HG02610 (cell line): ENCODE measurements around the gene ZNF423.
"Not testable (repeated sequence)": the region's sequence is repeated elsewhere in the genome, so short reads cannot be mapped to it uniquely, and the experiment has no call there.

Experiments used
- ATAC-seq: cut with Tn5 transposase; IDR thresholded peaks from one replicate; pipeline ENCODE4 v1.9.1; 2021; ENCODE audit warnings: mild to moderate bottlenecking, moderate library complexity; ENCODE audit not compliant: unreplicated experiment

The ZNF423 gene

GRCh38 chr16:49700251-49701064 is 155.5 kb downstream of the ZNF423 start:
- no peak for ATAC-seq

GRCh38 chr16:49699841-49700175 is 156.1 kb downstream of the ZNF423 start:
- ATAC-seq = no peak

DNA sequence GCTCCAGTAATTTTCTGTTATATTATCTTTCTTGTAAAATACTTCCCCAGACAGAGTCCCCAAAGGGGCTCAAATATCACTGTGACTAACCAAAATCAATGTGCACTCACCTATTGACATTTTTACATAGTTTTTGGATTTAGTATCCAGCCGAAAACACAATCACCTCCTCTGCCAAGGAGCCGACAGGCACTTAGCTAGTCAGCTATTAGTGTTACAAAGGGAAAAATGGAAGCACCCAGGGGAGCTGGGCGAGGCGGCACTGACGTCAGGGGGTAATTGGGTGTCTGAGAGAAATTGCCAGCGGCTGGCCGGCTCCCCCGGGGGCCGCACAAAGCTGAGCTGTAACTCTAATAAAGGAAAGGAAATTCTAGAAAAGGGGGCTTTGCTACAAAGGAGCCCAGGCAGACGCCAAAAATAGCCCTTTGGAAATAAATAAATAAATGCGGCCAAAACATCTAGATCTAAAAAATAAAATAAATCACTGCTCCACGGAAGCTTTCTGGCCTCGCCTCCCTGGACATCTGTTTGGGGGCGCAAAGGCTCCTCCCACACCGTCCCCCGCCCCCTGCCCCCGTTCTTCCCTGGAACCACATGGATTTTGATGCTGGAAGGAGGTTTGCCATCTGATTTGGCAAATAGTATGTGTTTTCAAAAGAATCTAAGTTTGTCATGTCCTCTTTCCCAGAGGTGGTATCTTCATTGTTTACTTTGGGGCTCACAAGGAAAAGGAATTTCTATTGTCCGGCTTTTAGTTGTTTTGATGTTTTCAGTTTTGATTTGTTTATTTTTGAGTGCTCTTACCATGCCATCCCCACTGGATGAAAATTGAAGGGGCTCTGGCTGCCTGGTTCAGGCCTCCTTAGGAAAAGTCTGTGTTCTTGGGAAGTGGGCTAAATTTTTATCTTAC is 156.7 kb downstream of the ZNF423 start:
- ATAC-seq = no peak

DNA sequence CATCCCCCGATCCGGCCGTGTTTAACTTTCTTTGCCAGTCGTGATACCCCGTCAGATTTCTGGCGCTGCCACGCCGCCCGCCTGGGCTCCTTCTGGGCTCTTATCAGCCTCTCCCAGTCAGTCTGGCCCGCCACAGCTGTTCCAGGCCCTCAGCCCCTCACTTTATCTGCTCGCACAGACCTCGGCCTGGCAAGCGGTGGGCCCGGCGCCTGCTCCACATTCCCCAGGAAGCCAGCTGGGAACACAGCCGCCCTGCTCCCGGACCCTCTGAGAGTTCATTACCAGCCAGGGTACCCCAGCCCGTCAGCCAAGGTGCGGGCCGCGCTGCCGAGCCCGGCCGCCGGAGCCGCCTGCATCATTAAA is 157.5 kb downstream of the ZNF423 start:
- no peak for ATAC-seq

DNA sequence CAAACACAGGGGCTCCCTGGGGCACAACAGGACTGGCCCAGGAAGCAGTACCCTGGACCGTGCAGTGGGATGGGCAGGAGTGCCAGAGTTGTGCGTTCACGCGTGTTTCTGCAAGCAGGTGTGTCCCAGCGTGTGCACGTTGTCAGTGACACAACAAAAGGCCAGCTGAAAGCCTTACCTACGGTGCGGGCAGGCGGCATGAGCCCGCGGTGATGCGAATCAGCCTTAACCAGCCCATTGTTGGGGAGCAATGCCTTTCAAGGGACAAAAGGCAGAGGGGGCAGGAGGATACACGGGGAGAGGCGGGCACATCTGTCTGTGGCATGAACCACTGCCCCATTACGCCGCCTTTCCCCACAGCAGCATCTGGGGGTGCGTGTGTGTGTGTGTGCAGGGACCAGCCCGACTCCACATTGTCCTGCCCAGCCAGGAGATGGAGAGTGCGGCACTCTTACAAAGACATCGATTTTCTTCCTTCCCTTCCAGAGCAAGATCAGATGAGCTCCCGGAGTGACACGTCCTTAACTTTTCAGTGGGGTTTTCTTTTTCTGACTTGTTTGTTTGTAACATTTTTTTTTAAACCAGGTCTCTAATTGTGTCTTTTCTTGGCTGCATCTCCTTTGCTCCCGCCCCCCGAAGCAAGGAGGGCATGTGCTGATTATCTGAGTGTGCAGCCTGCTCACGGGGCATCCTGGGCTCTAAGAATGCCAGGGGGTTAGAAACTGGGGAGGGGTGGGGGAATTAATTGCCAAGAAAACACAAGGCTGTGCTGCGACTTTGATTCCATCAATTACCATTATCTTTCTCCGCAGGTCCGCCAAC is 158.1 kb downstream of the ZNF423 start:
- ATAC-seq = no peak

GRCh38 chr16:49696414-49697101 is 159.4 kb downstream of the ZNF423 start:
- ATAC-seq = no peak

GRCh38 chr16:49695782-49696413 is 160.0 kb downstream of the ZNF423 start:
- ATAC-seq = no peak

DNA sequence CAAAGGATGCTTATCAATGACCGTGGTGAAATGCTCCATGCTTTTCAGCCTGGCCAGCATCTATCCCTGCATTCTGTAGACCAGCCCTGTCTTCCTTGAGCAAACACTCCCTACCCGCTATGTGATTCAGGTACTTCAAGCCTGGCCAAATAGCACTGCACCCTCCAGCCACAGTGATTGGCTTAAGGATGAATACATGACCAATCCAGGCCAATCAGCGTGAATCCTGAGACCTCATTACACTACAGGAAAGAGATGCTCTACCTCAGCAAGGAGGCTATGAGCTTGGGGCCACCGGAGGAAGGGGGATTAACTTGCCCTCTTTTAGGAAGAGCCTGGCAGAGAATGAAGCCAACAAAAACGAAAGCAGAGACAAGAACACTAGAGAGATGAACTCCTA is 162.5 kb downstream of the ZNF423 start:
- ATAC-seq = no peak

GRCh38 chr16:49690778-49691177 is 165.1 kb downstream of the ZNF423 start:
- ATAC-seq = no peak

GRCh38 chr16:49688036-49688697 is 167.7 kb downstream of the ZNF423 start:
- no peak for ATAC-seq

DNA sequence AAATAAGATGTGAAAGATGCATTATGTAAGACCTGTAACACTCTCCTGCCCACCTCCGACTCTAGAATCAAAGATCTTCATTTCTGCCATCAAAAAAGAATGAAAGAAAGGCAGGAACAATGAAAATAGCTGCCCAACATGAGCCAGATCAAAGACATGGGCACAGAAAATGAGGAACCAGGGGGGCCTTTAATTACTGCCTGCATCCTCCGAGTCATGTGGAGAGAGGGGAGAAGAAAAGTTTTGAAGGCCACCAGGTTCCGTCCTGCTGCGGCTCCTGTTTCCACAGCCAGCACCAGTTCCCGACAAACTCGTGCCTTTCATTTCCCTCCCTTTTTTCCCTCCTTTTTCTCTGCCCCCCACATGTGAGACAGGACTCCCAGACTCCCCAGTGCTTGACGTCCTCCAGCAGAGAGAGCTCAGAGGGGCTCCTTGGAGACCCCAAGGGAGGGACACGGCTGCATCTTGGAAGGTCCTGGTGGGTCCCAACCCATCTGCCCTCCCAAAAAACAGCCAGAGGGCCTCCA is 168.4 kb downstream of the ZNF423 start:
- ATAC-seq = no peak

- no peak for ATAC-seq
These were observed 171.2 kb downstream of the ZNF423 start for GRCh38 chr16:49684696-49685095.

DNA sequence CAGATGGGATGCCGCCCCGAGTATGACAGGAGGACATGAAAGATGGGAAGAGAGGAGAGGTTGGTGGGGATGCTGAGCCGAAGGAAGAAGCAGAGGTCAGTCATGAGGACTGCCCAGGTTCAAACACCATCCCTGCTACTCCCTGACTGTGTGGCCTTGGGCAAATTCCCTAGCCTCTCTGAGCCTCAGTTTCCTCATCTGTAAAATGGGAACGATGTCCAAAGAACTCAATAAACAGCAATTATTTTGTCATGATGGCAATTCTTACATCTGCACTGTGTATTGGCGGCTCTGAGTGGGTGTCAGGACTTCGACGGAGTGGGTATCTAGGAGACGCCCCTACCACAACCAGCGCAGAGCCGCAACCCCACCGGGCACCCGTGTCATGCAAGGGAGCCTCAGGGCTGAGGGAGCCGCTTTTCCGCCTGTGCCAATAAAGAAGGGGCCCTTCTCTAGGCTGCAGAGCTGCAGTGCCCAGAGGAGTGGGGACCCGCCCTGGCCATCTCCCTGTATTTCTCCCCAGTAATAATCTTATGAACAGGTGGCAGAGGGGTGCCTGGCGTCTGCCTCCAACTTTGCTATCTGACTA is 173.2 kb downstream of the ZNF423 start:
- no peak for ATAC-seq

DNA sequence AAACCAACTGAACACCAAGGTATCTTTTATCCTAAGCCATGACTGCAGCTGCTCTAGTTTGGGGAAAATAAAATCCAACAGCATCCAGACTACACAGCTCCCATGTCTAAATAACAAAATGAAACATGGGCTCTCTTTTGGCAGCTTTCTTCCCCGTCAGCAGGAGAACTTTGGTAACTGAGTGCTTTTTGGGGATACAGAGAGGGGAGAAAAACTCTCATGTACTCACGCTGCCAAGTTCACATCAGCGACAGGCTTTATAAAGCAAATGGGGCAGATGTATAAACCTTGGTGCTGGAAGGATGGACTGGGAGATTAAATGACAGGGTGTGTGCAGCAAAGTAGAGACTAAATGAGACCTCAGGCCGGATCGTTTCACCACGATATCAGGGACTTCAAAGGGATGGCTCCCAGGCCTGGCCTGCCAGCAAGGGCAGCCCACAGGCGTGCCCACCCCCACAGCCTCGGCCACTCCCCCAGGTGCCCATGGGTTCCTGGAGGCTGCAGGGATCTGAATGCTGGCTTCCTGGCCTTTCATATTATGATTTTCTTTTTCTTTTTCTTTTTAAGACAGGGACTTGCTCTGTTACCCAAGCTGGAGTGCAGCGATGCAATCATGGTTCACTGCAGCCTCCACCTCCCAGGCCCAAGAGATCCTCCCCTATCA is 174.6 kb downstream of the ZNF423 start:
- no peak for ATAC-seq

DNA sequence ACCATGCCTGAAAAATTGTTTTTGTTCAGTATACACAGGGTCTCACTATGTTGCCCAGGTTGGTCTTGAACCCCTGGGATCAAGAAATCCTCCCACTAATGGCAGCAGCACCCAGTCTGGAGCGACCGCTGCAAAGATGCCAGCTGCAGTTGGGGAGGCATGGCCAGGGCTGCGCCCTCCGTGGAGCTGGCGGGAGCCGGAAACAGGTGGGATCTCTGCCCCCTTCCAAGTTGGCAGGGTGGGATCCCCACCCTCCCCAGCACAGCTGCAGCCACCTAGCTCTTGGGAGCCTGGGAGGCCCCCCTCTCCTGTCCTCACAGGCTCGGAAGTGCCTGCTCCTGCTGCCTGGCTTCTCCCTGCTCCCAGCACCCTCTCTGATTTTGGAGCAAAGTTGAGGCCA is 176.8 kb downstream of the ZNF423 start:
- ATAC-seq = no peak

DNA sequence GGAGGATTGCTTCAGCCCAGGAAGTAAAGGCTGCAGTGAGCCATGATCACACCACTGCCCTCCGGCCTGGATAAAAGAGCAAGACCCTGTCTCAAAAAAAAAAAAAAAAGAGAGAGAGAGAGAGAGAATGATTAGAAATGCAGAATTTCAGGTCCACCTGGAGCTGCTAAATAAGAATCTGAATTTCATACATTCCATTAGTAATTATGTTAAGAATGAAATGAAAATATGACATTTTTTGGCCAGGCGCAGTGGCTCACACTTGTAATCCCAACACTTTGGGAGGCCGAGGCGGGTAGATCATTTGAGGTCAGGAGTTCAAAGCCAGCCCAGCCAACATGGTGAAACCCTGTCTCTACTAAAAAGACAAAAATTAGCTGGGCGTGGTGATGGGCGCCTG is 178.3 kb downstream of the ZNF423 start:
- ATAC-seq = not testable (repeated sequence)

DNA sequence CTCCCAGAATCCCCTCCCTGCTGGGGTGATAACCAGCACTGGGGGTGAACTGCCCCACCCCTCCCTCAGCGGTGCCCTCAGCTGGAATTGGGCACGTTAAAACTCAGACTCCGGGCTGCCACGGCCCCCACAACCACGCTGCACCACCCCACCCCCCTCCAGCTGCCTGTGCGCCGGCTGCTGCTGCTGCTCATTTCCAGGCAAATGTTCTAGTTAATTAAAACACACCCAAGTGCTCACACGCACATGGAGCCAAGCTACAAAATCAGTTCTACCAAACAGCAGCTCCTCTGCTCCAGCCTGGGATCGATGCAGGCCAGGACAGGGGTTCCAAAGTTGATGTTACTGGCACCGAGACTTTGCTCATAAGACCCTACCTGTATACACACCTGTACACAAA is 180.5 kb downstream of the ZNF423 start:
- no peak for ATAC-seq

DNA sequence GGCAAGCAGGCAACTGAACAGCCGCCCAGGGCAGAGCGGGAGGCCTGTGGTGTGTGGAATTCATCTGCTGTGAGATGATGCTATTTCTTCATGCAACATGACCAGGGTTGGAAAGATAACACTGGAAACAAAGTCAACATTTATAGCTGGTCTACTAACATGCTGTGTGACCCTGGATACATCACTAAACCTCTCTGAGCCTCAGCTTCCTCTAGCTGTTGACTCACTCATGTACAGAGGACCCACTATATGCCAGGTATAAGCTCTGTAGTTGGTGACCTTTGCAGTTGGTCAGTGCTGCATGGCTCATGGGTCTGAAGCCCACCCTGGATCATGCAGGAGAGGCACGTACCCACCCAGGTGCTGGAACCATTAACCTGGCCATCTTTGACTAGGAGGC is 180.9 kb downstream of the ZNF423 start:
- ATAC-seq = no peak
